ENCODE results near the gene GRB2. TPM values are rescaled to one million over a fixed set of nuclear protein-coding genes. Genes with fewer than 3 reads are reported as not detected.

Gene GRB2
- total and polyA plus RNA-seq, 2 experiments from 2014 or later = 65.0 to 96.6 TPM

- Histone ChIP-seq H3K27ac (no peak overlapping the region), H3K27me3 (replicated peaks; ENCODE audit: insufficient read depth) (no peaks in the 10 kb centered on the region), H4K20me1 (ENCODE audit: insufficient read depth) (no peaks in the 10 kb centered on the region), H3K4me3 (no peak overlapping the region), H3K9me2 (ENCODE audit: insufficient read depth) (no peaks in the 10 kb centered on the region), H3K9ac (no peak overlapping the region), H2AFZ (no peak overlapping the region), H3K36me3 (ENCODE audit: low read depth) (peaks cover 14% of the 10 kb centered on the region; the same call in 1 of the 2 replicates), H3K4me2 (ENCODE audit: unreplicated experiment) (no peak overlapping the region), H3F3A (ENCODE audit: insufficient read depth) (0 out of 2 replicates have a peak, but pooled peaks cover 8% of the 10 kb centered on the region), H3K9me3 (ENCODE audit: low read depth) (no peaks in the 10 kb centered on the region), H3K79me2 (ENCODE audit: insufficient read depth) (0 out of 2 replicates have a peak, but pooled peaks cover 9% of the 10 kb centered on the region), H3K4me1 (ENCODE audit: insufficient read depth) (peaks cover 8% of the 10 kb centered on the region; the same call in 1 of the 2 replicates)
- TF ChIP-seq EZH2 (IDR thresholded peaks at IDR 0.05; ENCODE audit: insufficient read depth, poor library complexity, severe bottlenecking) (no peak), EZH2phosphoT487 (IDR thresholded peaks at IDR 0.05; ENCODE audit: insufficient read depth, low read depth) (no peak)
- in situ Hi-C loops (cut with MboI) = no loop called here
- WGBS, 2 experiments (ENCODE audit: low coverage in 1 of 2, low lambda C conversion rate in 2 of 2, missing lambda C conversion rate in 2 of 2) = 83 to 96% methylated on average over 6 to 10 of the region's 10 CpGs
- DNase-seq = no peak
Measured at GRCh38 chr17:75318211-75318610, 87.3 kb downstream of the GRB2 start.

- 0 out of 2 replicates have a peak, but pooled peaks cover 9% of the 10 kb centered on the region for H3K79me2 ChIP-seq (ENCODE audit: insufficient read depth)
- no peak overlapping the region for H3K4me2 ChIP-seq (ENCODE audit: unreplicated experiment)
- H3K9ac ChIP-seq = no peak overlapping the region
- in situ Hi-C loops (cut with MboI) = no loop called here
- H3K9me2 ChIP-seq (ENCODE audit: insufficient read depth) = no peaks in the 10 kb centered on the region
- H3K4me3 ChIP-seq = no peak overlapping the region
- H3K4me1 ChIP-seq (ENCODE audit: insufficient read depth) = peaks cover 8% of the 10 kb centered on the region; the same call in 1 of the 2 replicates
- H3K27me3 ChIP-seq (replicated peaks; ENCODE audit: insufficient read depth) = no peaks in the 10 kb centered on the region
- no peak for DNase-seq
- 0 out of 2 replicates have a peak, but pooled peaks cover 8% of the 10 kb centered on the region for H3F3A ChIP-seq (ENCODE audit: insufficient read depth)
- no peaks in the 10 kb centered on the region for H3K9me3 ChIP-seq (ENCODE audit: low read depth)
- H3K36me3 ChIP-seq (ENCODE audit: low read depth) = peaks cover 14% of the 10 kb centered on the region; the same call in 1 of the 2 replicates
- TF ChIP-seq EZH2 (IDR thresholded peaks at IDR 0.05; ENCODE audit: insufficient read depth, poor library complexity, severe bottlenecking) (no peak), EZH2phosphoT487 (IDR thresholded peaks at IDR 0.05; ENCODE audit: insufficient read depth, low read depth) (no peak)
- H3K27ac ChIP-seq = no peak overlapping the region
- WGBS, 2 experiments (ENCODE audit: low coverage in 1 of 2, low lambda C conversion rate in 2 of 2, missing lambda C conversion rate in 2 of 2) = 88% methylated on average over 11 of the region's 11 CpGs
- H2AFZ ChIP-seq = no peak overlapping the region
- no peaks in the 10 kb centered on the region for H4K20me1 ChIP-seq (ENCODE audit: insufficient read depth)
Measured at GRCh38 chr17:75317671-75318070, 87.8 kb downstream of the GRB2 start.

- Histone ChIP-seq H3K4me1 (ENCODE audit: insufficient read depth) (peaks cover 8% of the 10 kb centered on the region; the same call in 1 of the 2 replicates), H3K4me3 (no peak overlapping the region), H3K9me3 (ENCODE audit: low read depth) (no peaks in the 10 kb centered on the region), H3K9ac (no peak overlapping the region), H3K4me2 (ENCODE audit: unreplicated experiment) (no peak overlapping the region), H3K36me3 (ENCODE audit: low read depth) (peaks cover 10% of the 10 kb centered on the region; the same call in 1 of the 2 replicates), H3K27ac (no peak overlapping the region), H3K9me2 (ENCODE audit: insufficient read depth) (no peaks in the 10 kb centered on the region), H3K27me3 (replicated peaks; ENCODE audit: insufficient read depth) (no peaks in the 10 kb centered on the region), H4K20me1 (ENCODE audit: insufficient read depth) (no peaks in the 10 kb centered on the region), H3K79me2 (ENCODE audit: insufficient read depth) (no peaks in the 10 kb centered on the region), H2AFZ (no peak overlapping the region), H3F3A (ENCODE audit: insufficient read depth) (0 out of 2 replicates have a peak, but pooled peaks cover 8% of the 10 kb centered on the region)
- WGBS, 2 experiments (ENCODE audit: low coverage in 1 of 2, low lambda C conversion rate in 2 of 2, missing lambda C conversion rate in 2 of 2) = 85 to 92% methylated on average over 5 of the region's 5 CpGs
- in situ Hi-C loops (cut with MboI) = no loop called here
- no peak for DNase-seq
- TF ChIP-seq EZH2phosphoT487 (IDR thresholded peaks at IDR 0.05; ENCODE audit: insufficient read depth, low read depth) (no peak), EZH2 (IDR thresholded peaks at IDR 0.05; ENCODE audit: insufficient read depth, poor library complexity, severe bottlenecking) (no peak)
Measured at GRCh38 chr17:75316253-75316652, 89.2 kb downstream of the GRB2 start.

- H3K4me1 ChIP-seq (ENCODE audit: insufficient read depth) = peaks cover 7% of the 10 kb centered on the region; the same call in 1 of the 2 replicates
- H3K36me3 ChIP-seq (ENCODE audit: low read depth) = peaks cover 10% of the 10 kb centered on the region; the same call in 1 of the 2 replicates
- no peaks in the 10 kb centered on the region for H3K9me2 ChIP-seq (ENCODE audit: insufficient read depth)
- no peak overlapping the region for H2AFZ ChIP-seq
- H3F3A ChIP-seq (ENCODE audit: insufficient read depth) = 0 out of 2 replicates have a peak, but pooled peaks cover 8% of the 10 kb centered on the region
- no peaks in the 10 kb centered on the region for H3K27me3 ChIP-seq (replicated peaks; ENCODE audit: insufficient read depth)
- no peak for TF ChIP-seq EZH2 (IDR thresholded peaks at IDR 0.05; ENCODE audit: insufficient read depth, poor library complexity, severe bottlenecking)
- no peak for TF ChIP-seq EZH2phosphoT487 (IDR thresholded peaks at IDR 0.05; ENCODE audit: insufficient read depth, low read depth)
- in situ Hi-C loops (cut with MboI) = no loop called here
- no peak overlapping the region for H3K27ac ChIP-seq
- 72 to 75% methylated on average over 12 to 19 of the region's 19 CpGs for WGBS, 2 experiments (ENCODE audit: low coverage in 1 of 2, low lambda C conversion rate in 2 of 2, missing lambda C conversion rate in 2 of 2)
- H3K9ac ChIP-seq = no peak overlapping the region
- no peaks in the 10 kb centered on the region for H3K79me2 ChIP-seq (ENCODE audit: insufficient read depth)
- DNase-seq = peak; percentile 57
- no peak overlapping the region for H3K4me2 ChIP-seq (ENCODE audit: unreplicated experiment)
- no peaks in the 10 kb centered on the region for H4K20me1 ChIP-seq (ENCODE audit: insufficient read depth)
- H3K4me3 ChIP-seq = no peak overlapping the region
- H3K9me3 ChIP-seq (ENCODE audit: low read depth) = no peaks in the 10 kb centered on the region
Measured at GRCh38 chr17:75315541-75316243, 89.8 kb downstream of the GRB2 start.

Data from GM23248 (cell line).